Forelimb muscle (tissue), 1 donor: ENCODE measurements around the gene ZNF280D. TPM values are rescaled to one million over a fixed set of nuclear protein-coding genes. Genes with fewer than 3 reads are reported as not detected.

ENCODE experiments used
- DNase-seq: peaks from one replicate; pipeline ENCODE4 v3.0.0-alpha.2; 2013; ENCODE audit warnings: low read depth
- polyA plus RNA-seq: library from polyadenylated mRNA; unstranded; fragments of 120-200 nt; gene quantifications from one replicate; pipeline ENCODE4 v1.2.1, GENCODE V29; 2013; ENCODE audit not compliant: insufficient read length

ZNF280D gene
- polyA plus RNA-seq, 1 donor: 37.5 TPM

DNA sequence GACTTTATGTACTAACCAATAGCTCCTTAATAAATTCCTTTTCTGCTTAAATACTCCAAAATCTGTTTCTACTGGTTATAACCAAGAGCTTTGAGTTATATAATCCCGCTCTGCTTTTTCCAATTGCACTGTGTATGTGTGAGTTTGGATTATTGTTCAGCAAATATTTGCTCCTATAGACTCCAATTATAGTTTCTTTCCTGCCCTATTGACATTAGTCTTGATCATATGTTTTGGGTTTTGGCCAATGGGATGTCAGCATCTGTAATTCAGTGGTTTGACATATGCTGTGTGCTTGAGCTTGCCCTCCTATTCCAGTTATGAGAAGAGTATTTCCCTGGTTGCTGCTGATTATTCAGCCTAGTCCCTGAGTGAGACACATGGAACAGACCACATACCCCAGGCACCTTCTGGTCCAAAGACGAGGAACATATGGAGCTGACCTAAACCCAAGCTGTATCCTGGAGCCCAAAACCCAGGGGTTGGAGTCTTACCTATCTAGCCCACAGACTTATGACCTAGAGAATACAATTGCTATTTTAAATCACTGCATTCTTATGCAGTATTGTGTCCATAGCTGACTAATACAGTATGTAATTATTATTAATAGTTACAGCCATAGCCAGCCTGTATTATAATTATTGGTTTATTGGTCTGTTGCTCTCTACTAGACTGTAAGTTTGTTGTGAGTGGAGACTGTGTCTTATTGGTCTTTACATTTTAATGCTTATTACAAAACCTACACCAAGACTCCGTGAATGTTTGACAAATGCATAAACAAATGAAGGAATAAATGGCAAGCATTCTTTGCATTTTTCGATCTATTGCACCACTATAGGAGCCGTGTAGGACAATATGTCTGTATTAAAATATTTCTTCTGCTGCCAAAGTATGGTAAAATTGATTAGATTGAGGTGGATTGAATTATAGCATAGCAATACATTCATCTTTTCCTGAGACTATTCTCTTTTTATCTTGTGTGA is 11.7 kb upstream of the ZNF280D start:
- DNase-seq: no peak

DNA sequence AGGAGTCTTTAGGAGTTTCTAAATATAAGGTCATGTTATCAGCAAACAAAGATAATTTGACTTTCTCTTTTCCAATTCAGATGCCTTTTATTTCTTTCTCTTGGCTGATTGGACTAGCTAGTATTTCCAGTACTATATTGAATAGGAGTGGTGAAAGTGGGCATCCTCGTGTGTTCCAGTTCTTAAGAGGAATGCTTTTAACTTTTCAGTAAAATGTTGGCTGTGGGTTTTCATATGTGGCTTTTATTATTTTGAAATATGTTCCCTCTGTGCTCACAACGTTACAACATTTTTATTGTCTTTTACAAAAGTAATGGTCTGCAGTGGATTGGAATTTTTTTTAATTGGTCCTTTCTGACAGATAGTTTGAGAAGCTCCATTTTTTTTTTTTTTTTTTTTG is 8.2 kb upstream of the ZNF280D start:
- no peak for DNase-seq

DNA sequence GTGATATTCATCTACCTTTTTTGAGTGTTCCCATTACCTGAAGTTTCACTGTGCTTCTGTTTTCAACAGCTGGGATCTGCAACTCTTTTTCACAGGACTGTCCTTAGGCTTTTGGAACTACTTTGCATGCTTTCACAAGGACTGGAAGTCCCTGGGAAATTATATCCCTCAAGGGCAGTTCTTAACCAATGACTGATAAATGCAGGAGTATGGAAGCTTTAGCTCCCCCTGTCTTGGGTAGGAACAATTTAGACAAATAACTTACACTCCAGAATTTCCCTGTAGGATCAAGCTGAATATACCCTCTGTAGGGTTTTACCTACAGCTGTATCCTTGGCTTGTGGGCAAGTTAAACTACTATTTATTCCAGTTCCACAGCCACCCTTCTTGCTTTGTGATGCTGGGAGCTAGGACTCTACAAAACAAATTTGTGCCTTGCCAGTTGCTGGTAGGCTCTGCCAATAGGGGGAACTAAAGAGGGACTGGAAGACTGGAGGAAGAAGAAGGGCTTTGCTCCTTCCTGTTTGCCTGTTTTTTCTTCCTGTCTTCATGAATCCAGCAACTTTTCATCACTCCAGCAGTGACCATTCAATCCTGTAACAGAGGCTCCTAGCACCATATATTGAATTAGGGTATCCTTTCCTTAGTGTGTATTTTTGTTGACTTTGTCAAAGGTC is 6.8 kb upstream of the ZNF280D start:
- DNase-seq: no peak

DNA sequence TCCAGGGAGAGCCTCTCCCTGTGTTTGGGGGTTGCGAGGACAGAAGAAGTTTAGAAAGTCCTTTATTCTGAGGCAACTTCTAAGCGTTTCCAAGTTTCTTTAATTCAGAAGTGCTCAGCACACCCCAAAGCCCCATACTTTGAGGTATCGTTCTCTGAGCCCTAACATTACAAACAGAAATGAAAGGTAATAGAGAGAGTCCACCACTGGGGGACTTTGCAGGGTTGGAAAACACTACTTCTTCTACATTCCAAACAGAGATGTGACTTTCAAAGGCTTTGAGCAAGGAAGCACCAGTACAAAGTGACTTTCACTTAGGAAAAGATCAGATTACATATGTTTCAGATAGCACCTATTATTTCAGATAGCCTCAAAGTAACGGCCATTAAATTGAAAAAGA is 6.2 kb upstream of the ZNF280D start:
- DNase-seq: no peak

DNA sequence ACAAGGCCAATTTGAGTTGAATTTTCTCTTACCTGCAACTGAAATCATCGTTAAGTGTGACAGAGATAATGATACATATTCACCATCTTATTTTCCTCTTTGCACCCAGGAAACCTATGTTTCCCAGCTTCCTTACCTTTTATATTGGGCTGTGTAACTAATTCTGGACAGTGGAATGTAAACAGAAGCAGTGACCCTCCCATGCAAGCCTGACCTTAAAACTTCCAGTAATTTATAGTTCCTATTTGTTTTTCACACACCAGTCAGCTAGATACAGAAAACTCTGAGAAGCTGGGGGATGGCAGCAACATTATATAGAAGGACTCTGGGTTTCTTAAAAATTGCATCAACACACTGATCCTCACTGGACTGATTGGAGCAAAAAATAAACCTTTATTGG is 4.5 kb upstream of the ZNF280D start:
- no peak for DNase-seq

DNA sequence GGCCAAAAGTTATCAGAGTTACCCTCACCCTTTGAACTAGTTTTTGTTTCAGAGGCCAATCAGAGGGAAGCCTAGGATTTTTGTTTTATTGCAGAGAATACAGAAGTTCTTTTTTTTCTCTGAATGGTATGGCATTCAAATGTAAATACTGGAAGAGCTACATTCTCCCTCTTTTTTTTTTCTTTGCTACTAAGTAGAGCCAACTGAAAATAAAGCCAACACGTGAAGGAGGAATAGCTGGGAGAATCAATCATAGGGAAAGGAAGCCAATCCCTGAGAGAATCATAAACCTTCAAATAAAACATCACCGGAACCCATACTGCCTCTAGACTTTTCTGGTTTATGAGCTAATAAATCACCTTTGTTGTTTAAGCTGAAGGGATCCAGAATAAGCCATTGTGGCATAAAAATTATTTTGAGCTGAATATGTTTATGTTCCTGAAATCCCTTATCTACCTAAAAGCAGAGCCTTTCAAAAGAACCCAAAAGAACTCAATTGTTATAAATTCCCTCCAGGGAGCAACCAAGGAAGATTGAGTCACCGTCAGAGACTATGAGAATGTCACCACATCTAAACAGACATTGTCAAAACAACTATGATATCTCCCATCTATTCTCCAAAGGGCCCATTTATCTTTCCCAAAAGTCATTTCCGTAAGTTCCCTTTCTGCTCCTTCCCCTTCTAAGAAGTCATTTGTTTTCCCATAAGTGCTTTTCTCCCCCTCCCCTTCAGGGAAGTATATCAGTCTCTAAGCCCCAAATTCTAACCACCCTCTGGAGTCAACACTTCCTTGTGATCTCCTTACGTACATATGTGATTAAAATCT is 3.8 kb upstream of the ZNF280D start:
- no peak for DNase-seq

DNA sequence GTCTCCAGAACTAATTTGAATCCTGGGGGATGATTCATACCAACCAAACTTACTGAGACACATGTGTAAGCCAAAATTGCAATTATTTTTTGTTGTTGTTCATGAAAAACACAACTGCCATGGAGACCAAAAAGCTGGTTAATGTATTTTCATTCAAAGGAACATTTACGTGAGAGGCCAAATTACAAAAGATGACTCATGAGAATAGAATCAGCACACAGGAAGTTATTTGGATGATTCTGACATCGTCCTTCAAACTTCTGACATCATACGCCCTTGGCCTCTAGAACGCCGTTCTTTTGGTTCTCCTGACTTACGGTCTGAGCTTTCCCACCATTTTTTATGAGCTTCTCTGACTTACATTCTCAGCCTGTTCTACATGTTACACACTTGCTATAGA is 3.0 kb upstream of the ZNF280D start:
- DNase-seq: no peak

DNA sequence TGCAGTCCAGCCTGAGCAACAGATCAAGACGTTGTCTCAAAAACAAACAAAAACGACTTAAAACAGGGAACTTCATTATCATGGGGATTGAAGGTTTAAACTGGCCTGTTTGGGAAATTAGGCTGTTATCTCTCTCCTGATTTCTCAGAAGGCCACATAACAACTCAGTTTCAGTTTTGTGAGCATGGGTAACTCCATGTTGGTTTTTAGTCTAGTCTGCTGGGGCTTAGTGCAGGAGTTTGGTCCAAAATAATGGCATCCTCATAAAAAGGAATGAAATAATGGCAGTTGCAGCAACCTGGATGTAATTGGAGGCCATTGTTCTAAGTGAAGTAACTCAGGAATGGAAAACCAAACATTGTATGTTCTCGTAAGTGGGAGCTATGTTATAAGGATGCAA is 2.3 kb upstream of the ZNF280D start:
- no peak for DNase-seq

DNA sequence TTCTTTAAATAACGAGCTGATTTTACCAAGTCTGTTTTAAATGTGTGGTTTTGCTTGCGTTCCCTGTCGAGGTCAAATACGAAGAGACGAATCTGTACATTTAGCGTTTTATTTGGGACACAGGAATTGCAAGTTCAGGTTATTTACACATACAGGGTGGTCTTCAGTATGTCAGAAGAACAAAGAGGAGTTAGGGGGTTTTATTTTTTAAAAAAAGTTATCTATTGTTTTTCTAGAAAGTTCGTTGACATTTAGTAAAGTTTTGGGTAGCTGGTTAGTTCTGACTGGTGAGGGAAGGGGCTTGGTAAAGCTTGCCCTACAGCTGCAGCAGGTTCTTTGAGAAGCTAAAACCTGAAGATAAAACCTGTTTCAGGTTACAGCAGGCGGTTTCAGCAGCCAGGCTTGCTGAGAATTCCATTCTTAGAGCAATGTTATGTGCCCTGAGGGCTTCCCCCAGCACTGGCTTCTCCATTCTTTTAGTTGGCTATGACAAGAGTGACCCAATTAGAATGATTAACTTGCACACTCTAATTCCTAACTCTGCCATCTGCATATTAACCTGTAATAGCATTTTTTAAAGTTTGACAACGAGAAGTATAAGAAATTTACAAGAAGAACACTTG is 815 bp upstream of the ZNF280D start:
- no peak for DNase-seq

DNA sequence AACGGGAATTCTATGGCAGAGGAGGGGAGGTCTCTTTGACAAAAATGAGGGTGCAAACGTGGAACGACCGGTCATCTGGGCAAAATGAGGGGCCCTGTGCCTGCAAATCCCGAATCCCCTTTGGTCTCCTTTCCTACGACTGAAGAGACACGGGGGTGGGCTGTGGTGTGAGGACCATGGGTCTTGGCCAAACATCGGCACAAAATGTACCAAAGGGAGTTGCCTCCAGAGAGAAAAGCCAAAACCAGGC is 498 bp downstream of the ZNF280D start:
- DNase-seq: no peak

DNA sequence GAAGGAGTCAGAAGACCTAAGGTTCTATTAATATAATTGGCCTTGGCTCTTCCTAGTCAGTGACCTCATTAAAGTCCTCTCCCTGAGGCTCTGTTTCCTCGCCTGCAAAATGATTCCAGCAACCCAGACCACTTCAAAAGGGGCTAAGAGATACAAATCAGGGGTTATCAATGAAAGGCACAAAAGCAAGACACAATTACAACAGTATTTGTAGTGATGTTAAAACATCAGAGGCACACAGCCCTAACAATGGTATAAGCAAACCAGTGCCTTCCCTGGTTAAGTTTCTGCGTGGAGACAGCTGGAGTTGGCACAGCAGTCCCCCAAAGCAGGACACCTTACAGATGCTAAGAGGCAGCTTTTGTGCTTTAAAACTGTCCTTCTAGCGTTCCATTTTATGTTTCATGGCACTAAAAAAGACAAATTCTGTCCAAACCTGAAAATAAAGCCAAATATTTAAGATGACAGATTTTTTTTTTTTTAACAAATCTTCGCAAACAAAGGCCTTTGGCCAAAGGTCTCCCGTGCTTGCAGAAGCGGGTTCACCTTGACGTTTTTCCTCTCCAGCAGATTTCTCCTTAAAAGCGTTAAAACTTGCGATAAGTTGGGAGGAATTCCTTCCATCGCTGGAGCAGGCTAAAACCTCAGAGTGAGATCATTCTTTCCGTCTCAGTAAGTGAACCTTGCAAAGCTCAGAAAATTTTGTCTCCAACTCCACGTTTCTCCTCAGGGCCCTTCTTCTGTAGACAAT is 999 bp downstream of the ZNF280D start:
- DNase-seq: no peak

DNA sequence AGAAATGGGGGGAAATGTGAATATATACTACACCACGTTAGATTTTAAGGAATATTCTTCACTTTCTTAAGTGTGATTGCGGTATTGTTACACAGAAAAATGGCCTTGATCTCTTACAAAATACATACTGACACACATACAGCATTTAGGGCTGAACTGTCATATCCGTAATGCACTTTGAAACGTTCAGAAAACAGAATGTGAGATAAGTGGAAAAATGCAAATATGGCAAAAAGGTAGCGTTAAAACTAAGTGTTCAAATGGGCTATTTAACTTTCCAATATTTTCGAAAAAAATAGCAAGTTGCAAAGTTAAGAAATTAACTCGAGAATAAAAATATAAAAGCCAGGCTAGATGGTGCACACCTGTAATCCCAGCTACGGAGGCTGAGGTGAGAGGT is 1.8 kb downstream of the ZNF280D start:
- no peak for DNase-seq

DNA sequence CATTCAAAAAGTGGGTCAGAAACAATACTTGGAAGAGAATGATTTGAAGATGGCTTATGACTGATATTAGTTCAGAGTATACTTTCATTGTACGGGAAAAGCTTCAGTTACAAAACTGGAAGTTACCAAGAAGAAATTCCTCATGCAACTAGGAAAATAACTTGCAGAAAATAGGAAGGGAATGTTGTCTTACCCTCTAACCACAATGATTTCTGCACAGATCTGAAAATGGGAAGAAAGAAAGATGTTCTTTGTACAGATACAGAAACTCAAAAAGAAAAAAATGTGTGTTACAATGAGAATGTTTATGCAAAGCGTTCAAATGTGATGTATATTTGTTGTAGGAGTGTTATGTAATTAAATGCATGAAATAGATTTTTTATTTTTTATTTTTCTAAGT is 3.7 kb downstream of the ZNF280D start:
- DNase-seq: no peak

DNA sequence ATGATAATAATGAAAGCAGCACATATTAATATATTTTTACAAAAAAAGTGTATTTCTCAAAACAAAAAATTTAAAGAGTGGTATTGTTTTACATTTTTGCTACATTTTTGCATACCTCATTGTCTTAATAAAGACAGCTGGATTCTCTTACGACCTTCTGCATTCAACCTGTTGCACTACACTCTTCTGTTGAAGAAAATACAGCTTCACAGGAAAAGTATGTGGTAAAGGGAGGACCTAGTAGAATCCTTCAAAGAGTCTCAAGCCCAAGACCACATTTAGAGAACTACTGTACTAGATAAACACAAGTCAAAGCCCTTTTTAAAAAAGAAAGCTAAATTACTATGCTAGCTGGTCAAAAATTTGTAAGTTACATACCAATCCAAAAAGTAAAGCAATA is 7.9 kb downstream of the ZNF280D start:
- DNase-seq: no peak

DNA sequence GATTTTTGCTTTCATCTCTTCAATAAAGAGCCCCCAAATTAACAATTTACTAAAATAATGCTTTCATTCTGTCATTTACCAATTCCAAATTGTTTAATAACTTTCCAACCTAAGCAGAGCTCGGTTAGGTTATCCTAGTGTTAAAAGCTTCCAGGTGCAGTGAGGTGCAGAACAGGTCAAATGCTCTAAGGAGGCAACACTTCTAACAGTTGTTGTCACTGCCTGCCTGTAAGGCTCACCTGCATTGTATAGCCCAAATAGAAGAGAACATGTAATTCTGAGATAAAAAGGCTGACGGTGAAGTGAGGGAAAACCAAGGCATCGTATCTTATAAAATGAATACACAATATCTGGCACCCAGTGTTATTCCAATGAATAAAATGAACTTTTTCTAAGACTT is 9.1 kb downstream of the ZNF280D start:
- DNase-seq: no peak

DNA sequence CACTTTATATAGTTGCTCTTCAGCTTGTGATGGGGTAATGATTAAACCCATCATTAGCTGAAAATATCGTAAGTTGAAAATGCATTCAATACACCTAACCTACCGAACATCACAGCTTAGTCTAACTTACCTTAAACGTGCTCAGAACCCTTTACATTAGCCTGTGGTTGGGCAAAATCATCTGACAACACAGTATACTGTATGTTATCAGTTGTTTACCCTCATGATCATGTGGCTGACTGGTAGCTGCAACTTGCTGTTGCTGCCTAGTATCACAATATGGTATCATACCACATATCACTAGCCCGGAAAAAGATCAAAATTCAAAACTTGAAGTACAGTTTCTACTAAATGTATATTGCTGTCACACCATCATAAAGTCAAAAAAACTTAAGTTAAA is 9.5 kb downstream of the ZNF280D start:
- no peak for DNase-seq

DNA sequence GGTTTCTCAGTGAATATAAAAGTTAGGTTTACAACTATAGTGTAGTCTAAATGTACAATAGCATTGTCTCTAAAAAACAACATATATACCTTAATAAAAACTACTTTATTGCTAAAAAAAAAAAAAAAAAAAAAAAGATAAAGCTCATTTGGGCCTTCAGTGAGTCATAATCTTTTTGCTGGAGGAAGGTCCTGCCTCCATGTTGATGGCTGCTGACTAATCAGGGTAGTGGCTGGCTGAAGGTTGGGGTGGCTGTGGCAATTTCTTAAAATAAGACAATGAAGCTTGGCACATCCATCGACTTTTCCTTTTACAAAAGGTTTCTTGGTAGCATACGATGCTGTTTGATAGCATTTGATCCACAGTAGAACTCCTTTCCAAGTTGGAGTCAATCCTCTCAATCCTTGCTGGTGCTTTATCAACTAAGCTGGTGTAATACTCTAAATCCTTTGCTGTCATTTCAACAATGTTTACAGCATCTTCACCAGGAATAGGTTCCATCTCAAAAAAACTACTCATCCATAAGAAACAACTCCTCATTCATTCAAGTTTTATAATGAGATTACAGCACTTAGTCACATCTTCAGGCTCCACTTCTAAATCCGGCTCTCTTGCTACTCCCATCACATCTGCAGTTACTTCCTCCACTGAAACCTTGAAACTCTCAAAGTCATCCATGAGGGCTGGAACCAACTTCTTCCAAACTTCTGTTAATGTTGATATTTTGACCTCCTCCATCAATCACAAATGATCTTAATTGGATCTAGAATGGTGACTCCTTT is 13.3 kb downstream of the ZNF280D start:
- no peak for DNase-seq

DNA sequence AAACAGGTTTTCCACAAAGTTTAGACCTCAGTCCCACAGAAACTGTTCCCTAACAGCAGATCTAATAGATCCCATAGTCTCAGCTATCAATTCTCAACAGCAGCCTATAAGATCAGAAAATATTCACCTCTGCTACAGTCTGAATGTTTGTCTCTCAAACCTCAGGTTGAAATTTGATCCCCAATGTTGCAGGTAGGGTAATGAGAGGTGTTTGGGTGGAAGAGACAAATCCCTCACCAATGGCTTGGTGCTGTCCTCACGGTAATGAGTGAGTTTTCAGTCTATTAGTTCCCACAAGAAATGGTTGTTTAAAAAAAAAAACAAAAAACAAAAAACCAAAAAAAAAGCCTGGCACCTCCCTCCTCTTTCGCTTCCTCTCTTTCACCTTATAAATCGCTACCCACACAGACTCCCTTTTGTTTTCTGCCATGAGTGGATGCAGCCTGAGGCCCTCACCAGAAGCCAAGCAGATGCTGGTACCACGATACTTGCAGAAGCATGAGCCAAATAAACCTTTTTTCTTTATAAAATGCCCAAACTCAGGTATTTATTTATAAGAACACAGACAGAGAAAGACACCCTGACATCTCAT is 14.2 kb downstream of the ZNF280D start:
- no peak for DNase-seq

DNA sequence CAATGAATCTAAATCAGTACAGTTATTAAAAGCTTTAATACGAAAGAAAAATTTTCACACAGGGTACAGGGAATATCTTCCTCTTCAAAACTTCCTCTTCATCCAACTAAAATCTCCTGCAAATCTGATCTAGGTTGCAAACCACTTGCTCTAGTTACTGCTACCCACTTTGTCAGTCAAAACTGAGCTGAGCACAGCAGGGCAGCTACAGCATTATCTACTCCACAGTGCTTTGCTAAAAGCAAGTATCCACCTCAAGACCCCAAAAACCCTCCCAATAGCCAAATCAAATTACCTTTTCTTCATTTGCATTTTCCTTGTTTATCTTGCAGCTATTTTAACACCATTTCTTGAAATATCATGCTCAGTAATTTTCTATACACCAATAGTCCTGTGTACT is 14.7 kb downstream of the ZNF280D start:
- DNase-seq: no peak

DNA sequence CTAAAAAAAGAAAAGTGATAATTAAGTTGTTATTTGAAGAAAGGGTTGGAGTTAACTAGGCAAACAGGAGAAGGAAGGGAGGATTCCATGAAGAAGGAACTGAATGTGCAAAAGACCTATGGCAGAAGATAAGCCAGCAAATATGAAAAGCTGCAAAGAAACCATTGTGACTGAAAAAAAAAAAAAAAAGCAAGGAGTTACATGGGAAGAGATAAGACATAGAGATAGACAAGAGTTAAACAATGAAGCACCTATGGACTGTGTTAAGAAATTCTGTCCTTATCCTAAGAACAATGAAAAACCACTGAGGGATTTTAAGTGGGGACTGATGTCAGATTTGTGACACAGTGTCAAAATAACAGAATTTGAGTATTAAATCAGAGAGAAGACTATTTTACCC is 17.0 kb downstream of the ZNF280D start:
- no peak for DNase-seq
